Erythroblast (primary cell): Measurements from ENCODE around the gene SH3GL1.

ENCODE experiments used
- DNase-seq, 2 experiments: peaks; one replicate each; lab custom pipeline; 2025; lab: John Stamatoyannopoulos, UW
- GATA1 ChIP-seq: IDR thresholded peaks from 2 replicates; pipeline ENCODE4 v1.6.1; 2011; ENCODE audit warnings: low read depth, mild to moderate bottlenecking, control low read depth, low read length, moderate library complexity
- POLR2A ChIP-seq: IDR thresholded peaks from 2 replicates; pipeline ENCODE4 v1.6.1; 2011; ENCODE audit warnings: mild to moderate bottlenecking, low read length

Gene SH3GL1

GRCh38 chr19:4425537-4425936, 25.2 kb upstream of the SH3GL1 start:
- DNase-seq: no peak

GRCh38 chr19:4423416-4424126, 23.2 kb upstream of the SH3GL1 start:
- DNase-seq: no peak
- TF ChIP-seq POLR2A (no peak), GATA1 (no peak)

More at GRCh38 chr19:4425537-4425936, 25.2 kb upstream of the SH3GL1 start:
- TF ChIP-seq POLR2A: no peak
- no peak for TF ChIP-seq GATA1

- DNase-seq: no peak
- no peak for TF ChIP-seq GATA1
- TF ChIP-seq POLR2A: no peak
Observed at GRCh38 chr19:4416268-4416667, 15.9 kb upstream of the SH3GL1 start.

- no peak for TF ChIP-seq POLR2A
- no peak for TF ChIP-seq GATA1
- DNase-seq: no peak
Observed at GRCh38 chr19:4415352-4415751, 15.0 kb upstream of the SH3GL1 start.

GRCh38 chr19:4414800-4415321, 14.5 kb upstream of the SH3GL1 start:
- TF ChIP-seq POLR2A: no peak
- TF ChIP-seq GATA1: no peak
- no peak for DNase-seq

GRCh38 chr19:4414144-4414799, 13.9 kb upstream of the SH3GL1 start:
- peak in 1 of 2 experiments; percentile 34 for DNase-seq
- no peak for TF ChIP-seq GATA1
- no peak for TF ChIP-seq POLR2A

GRCh38 chr19:4413588-4413987, 13.2 kb upstream of the SH3GL1 start:
- DNase-seq: no peak
- no peak for TF ChIP-seq GATA1
- TF ChIP-seq POLR2A: no peak

GRCh38 chr19:4409123-4409933, 9.0 kb upstream of the SH3GL1 start:
- DNase-seq: no peak
- TF ChIP-seq POLR2A: no peak
- TF ChIP-seq GATA1: no peak

- TF ChIP-seq GATA1 (no peak), POLR2A (no peak)
Observed at GRCh38 chr19:4406626-4407025, 6.3 kb upstream of the SH3GL1 start.

GRCh38 chr19:4405977-4406376, 5.6 kb upstream of the SH3GL1 start:
- no peak for DNase-seq
- TF ChIP-seq POLR2A (no peak), GATA1 (no peak)

More at GRCh38 chr19:4406626-4407025, 6.3 kb upstream of the SH3GL1 start:
- DNase-seq: no peak

- no peak for TF ChIP-seq POLR2A
- no peak for TF ChIP-seq GATA1
- peak in 1 of 2 experiments; percentile 63 for DNase-seq
Observed at GRCh38 chr19:4403005-4403761, 2.8 kb upstream of the SH3GL1 start.

- no peak for TF ChIP-seq GATA1
- TF ChIP-seq POLR2A: peak; percentile 84
- peak; percentile 100 for DNase-seq
Observed at GRCh38 chr19:4402171-4403004, 2.0 kb upstream of the SH3GL1 start, which contains the start of gene CHAF1A. TSS of gene CHAF1A (plus strand) at chr19:4402640. CDS start at chr19:4402763, 123 bp downstream.

GRCh38 chr19:4401769-4402170, 1.4 kb upstream of the SH3GL1 start:
- no peak for DNase-seq
- TF ChIP-seq POLR2A (no peak), GATA1 (no peak)
